OCI-LY1 (cell line): Measurements from ENCODE around the gene TECR.

ENCODE experiments used
- H2AFZ ChIP-seq: fragments of 200-600 bp; sonication (generic), shearing (Covaris generic); 2 replicates; pipeline ENCODE4 v1.6.0; 2014; ENCODE audit warnings: antibody characterized with exemption, mild to moderate bottlenecking, low read length
- H3F3A ChIP-seq: fragments of 200-600 bp; sonication (generic), shearing (Covaris generic); 2 replicates; pipeline ENCODE4 v1.6.0; 2014; ENCODE audit warnings: mild to moderate bottlenecking, antibody characterized with exemption, low read length, moderate library complexity; ENCODE audit not compliant: insufficient read depth
- H3K27ac ChIP-seq: fragments of 200-600 bp; sonication (generic); 2 replicates; pipeline ENCODE4 v1.5.1; 2014; ENCODE audit warnings: low read length, mixed run types, mild to moderate bottlenecking, low read depth; ENCODE audit not compliant: poor library complexity, severe bottlenecking
- H3K27me3 ChIP-seq: fragments of 200-600 bp; sonication (generic); 2 replicates; pipeline ENCODE4 v1.6.0; 2014; ENCODE audit warnings: antibody characterized with exemption, mild to moderate bottlenecking, low read length, moderate library complexity; ENCODE audit not compliant: insufficient read depth
- H3K36me3 ChIP-seq: fragments of 200-600 bp; sonication (generic); 2 replicates; pipeline ENCODE4 v1.6.1; 2014; ENCODE audit warnings: mild to moderate bottlenecking, antibody characterized with exemption, low read length, moderate library complexity, mixed read lengths; ENCODE audit not compliant: insufficient read depth
- H3K4me1 ChIP-seq: fragments of 200-600 bp; sonication (generic); 2 replicates; pipeline ENCODE4 v1.5.1; 2014; ENCODE audit warnings: mild to moderate bottlenecking, low read length, moderate library complexity; ENCODE audit not compliant: insufficient read depth, severe bottlenecking
- H3K4me2 ChIP-seq: fragments of 200-600 bp; sonication (generic), shearing (Covaris generic); 2 replicates; pipeline ENCODE4 v1.6.1; 2014; ENCODE audit warnings: low read length
- H3K4me3 ChIP-seq: fragments of 200-600 bp; sonication (generic); 2 replicates; pipeline ENCODE4 v1.5.1; 2014; ENCODE audit warnings: low read length, low read depth, mild to moderate bottlenecking, mixed read lengths; ENCODE audit not compliant: poor library complexity, severe bottlenecking
- H3K79me2 ChIP-seq: fragments of 200-600 bp; shearing (Covaris generic); 2 replicates; pipeline ENCODE4 v1.6.1; 2016; ENCODE audit warnings: mixed run types, low read length, mixed read lengths; ENCODE audit not compliant: insufficient read depth
- H3K9ac ChIP-seq: fragments of 200-600 bp; sonication (generic), shearing (Covaris generic); 2 replicates; pipeline ENCODE4 v1.6.1; 2014; ENCODE audit warnings: mild to moderate bottlenecking, low read length, mixed read lengths
- H3K9me2 ChIP-seq: fragments of 200-600 bp; sonication (generic), shearing (Covaris generic); 2 replicates; pipeline ENCODE4 v1.6.1; 2014; ENCODE audit warnings: low read depth, mild to moderate bottlenecking, low read length, mixed read lengths
- H3K9me3 ChIP-seq: fragments of 200-600 bp; shearing (Covaris generic); 2 replicates; pipeline ENCODE4 v1.6.1; 2014; ENCODE audit warnings: low read length, mixed read lengths
- H4K20me1 ChIP-seq: fragments of 200-600 bp; sonication (generic), shearing (Covaris generic); 2 replicates; pipeline ENCODE4 v1.6.0; 2016; ENCODE audit warnings: mild to moderate bottlenecking, low read length; ENCODE audit not compliant: insufficient read depth
- CTCF ChIP-seq: fragments of 200-600 bp; sonication (generic), shearing (Covaris generic); IDR thresholded peaks from 2 replicates; pipeline ENCODE4 v1.5.1; 2017; ENCODE audit warnings: mild to moderate bottlenecking, antibody characterized with exemption, low read length, moderate library complexity, mixed read lengths
- EZH2 ChIP-seq: fragments of 200-600 bp; sonication (generic), shearing (Covaris generic); IDR thresholded peaks from 2 replicates; pipeline ENCODE4 v1.8.0; 2017; ENCODE audit warnings: borderline replicate concordance, mixed run types, mild to moderate bottlenecking, antibody characterized with exemption, low read length, moderate library complexity, mixed read lengths

The TECR gene

GRCh38 chr19:14595558-14595957 is 66.2 kb downstream of the TECR start:
- Histone ChIP-seq H3K27ac (no peak overlapping the region), H3K9me3 (no peaks in the 10 kb centered on the region), H3K4me3 (no peak overlapping the region), H3K9ac (no peak overlapping the region), H3K9me2 (no peaks in the 10 kb centered on the region), H3K4me2 (no peak overlapping the region), H3K27me3 (no peaks in the 10 kb centered on the region), H3K4me1 (no peaks in the 10 kb centered on the region), H3F3A (no peaks in the 10 kb centered on the region), H2AFZ (no peak overlapping the region), H4K20me1 (no peaks in the 10 kb centered on the region), H3K36me3 (peaks cover 40% of the 10 kb centered on the region), H3K79me2 (no peaks in the 10 kb centered on the region)
- no peak for TF ChIP-seq CTCF

GRCh38 chr19:14599548-14600147 is 70.3 kb downstream of the TECR start:
- Histone ChIP-seq H3K4me3 (no peak overlapping the region), H3K79me2 (no peaks in the 10 kb centered on the region), H4K20me1 (no peaks in the 10 kb centered on the region), H3K27ac (no peak overlapping the region), H3K9me3 (no peaks in the 10 kb centered on the region), H3K9ac (no peak overlapping the region), H2AFZ (no peak overlapping the region), H3K9me2 (no peaks in the 10 kb centered on the region), H3K4me2 (no peak overlapping the region), H3K36me3 (peaks cover 53% of the 10 kb centered on the region), H3K27me3 (no peaks in the 10 kb centered on the region), H3F3A (peaks cover 4% of the 10 kb centered on the region; the same call in 1 of the 2 replicates), H3K4me1 (peaks cover 13% of the 10 kb centered on the region)
- TF ChIP-seq CTCF, result no peak
- no peak for TF ChIP-seq EZH2

- Histone ChIP-seq H3K27ac (peak overlapping the region; percentile 85), H3K4me3 (no peak overlapping the region)
These were observed 74.6 kb downstream of the TECR start for GRCh38 chr19:14603990-14604387.

More at GRCh38 chr19:14603990-14604387, 74.6 kb downstream of the TECR start:
- Histone ChIP-seq H3K9me3 (no peaks in the 10 kb centered on the region), H3K27me3 (no peaks in the 10 kb centered on the region), H3F3A (peaks cover 4% of the 10 kb centered on the region; the same call in 1 of the 2 replicates), H3K9me2 (no peaks in the 10 kb centered on the region), H3K4me2 (peak overlapping the region; percentile 21), H2AFZ (no peak overlapping the region), H3K4me1 (peaks cover 29% of the 10 kb centered on the region), H3K9ac (no peak overlapping the region), H3K36me3 (peaks cover 29% of the 10 kb centered on the region), H3K79me2 (no peaks in the 10 kb centered on the region), H4K20me1 (no peaks in the 10 kb centered on the region)
- TF ChIP-seq EZH2, result no peak
- TF ChIP-seq CTCF, result no peak
